Skeletal muscle tissue (tissue), 4 donors: Measurements from ENCODE around the gene POLR2C. TPM values are rescaled to one million over a fixed set of nuclear protein-coding genes. Genes with fewer than 3 reads are reported as not detected.

Experiments
- H3K27ac ChIP-seq: one replicate; pipeline ENCODE4 v1.7.0; 2013; ENCODE audit warnings: mild to moderate bottlenecking, low read depth, low read length, inconsistent platforms
- H3K27me3 ChIP-seq, 3 donors: one replicate each; pipeline ENCODE4 v1.7.0; 2013; ENCODE audit warnings: low read length in 3 of 3; ENCODE audit not compliant: control insufficient read depth in 3 of 3, insufficient read depth in 3 of 3
- H3K36me3 ChIP-seq, 3 donors: one replicate each; pipeline ENCODE4 v1.7.0; 2013; ENCODE audit warnings: low read length in 3 of 3; ENCODE audit not compliant: control insufficient read depth in 3 of 3, insufficient read depth in 3 of 3
- H3K4me1 ChIP-seq, 3 donors: one replicate each; pipeline ENCODE4 v1.7.0; 2013; ENCODE audit warnings: low read length in 3 of 3, mild to moderate bottlenecking in 3 of 3; ENCODE audit not compliant: control insufficient read depth in 3 of 3, insufficient read depth in 3 of 3
- H3K4me3 ChIP-seq, 3 donors: one replicate each; pipeline ENCODE4 v1.7.0; 2013; ENCODE audit warnings: low read length in 3 of 3
- H3K9ac ChIP-seq, 3 donors: one replicate each; pipeline ENCODE4 v1.7.0; 2013; ENCODE audit warnings: low read length in 3 of 3, mild to moderate bottlenecking in 3 of 3, moderate library complexity in 2 of 3, low read depth in 1 of 3
- H3K9me3 ChIP-seq, 3 donors: one replicate each; pipeline ENCODE4 v1.7.0; 2013; ENCODE audit warnings: low read length in 3 of 3; ENCODE audit not compliant: control insufficient read depth in 3 of 3
- total RNA-seq: library from RNA; depleted of rRNA; stranded (reverse); fragments of >200 nt; gene quantifications from one replicate; pipeline ENCODE4 v1.2.3, GENCODE V29; 2014
- donor health status: Osteomylitis.

POLR2C gene
- total RNA-seq, 1 donor from 2014 or later = 62.6 TPM

GRCh38 chr16:57476546-57477410, 14.3 kb downstream of the POLR2C start:
- no peaks in the 10 kb centered on the region for H3K9me3 ChIP-seq

GRCh38 chr16:57477531-57478202, 15.2 kb downstream of the POLR2C start:
- H3K4me1 ChIP-seq = peaks cover 14 to 20% (median 14%) of the 10 kb centered on the region in 3 donors
- no peak overlapping the region for H3K27ac ChIP-seq
- no peak overlapping the region for H3K4me3 ChIP-seq
- H3K9me3 ChIP-seq = no peaks in the 10 kb centered on the region
- peaks cover 0 to 6% (median 6%) of the 10 kb centered on the region in 3 donors for H3K27me3 ChIP-seq
- H3K9ac ChIP-seq = no peak overlapping the region
- H3K36me3 ChIP-seq = peaks cover 2 to 8% (median 2%) of the 10 kb centered on the region in 3 donors

More at GRCh38 chr16:57476546-57477410, 14.3 kb downstream of the POLR2C start:
- H3K9ac ChIP-seq = no peak overlapping the region
- peaks cover 10 to 16% (median 11%) of the 10 kb centered on the region in 3 donors for H3K36me3 ChIP-seq
- peaks cover 14 to 20% (median 14%) of the 10 kb centered on the region in 3 donors for H3K4me1 ChIP-seq
- H3K27ac ChIP-seq = no peak overlapping the region
- H3K27me3 ChIP-seq = peaks cover 0 to 6% (median 6%) of the 10 kb centered on the region in 3 donors
- H3K4me3 ChIP-seq = no peak overlapping the region

- peaks cover 14 to 18% (median 14%) of the 10 kb centered on the region in 3 donors for H3K4me1 ChIP-seq
- peaks cover 0 to 3% (median 0%) of the 10 kb centered on the region in 3 donors for H3K36me3 ChIP-seq
- H3K27ac ChIP-seq = no peak overlapping the region
- peak overlapping the region in 1 of 3 donors; percentile 66 for H3K9ac ChIP-seq
- H3K4me3 ChIP-seq = peak overlapping the region; percentile 52 to 66 (median 61)
- no peaks in the 10 kb centered on the region for H3K9me3 ChIP-seq
- peaks cover 0 to 6% (median 6%) of the 10 kb centered on the region in 3 donors for H3K27me3 ChIP-seq
Observed at GRCh38 chr16:57478396-57479204, 16.1 kb downstream of the POLR2C start.

GRCh38 chr16:57479205-57479975, 16.9 kb downstream of the POLR2C start:
- Histone ChIP-seq H3K4me3 (peak overlapping the region; percentile 52 to 66 (median 61)), H3K27me3 (peaks cover 0 to 6% (median 6%) of the 10 kb centered on the region in 3 donors), H3K27ac (no peak overlapping the region), H3K4me1 (peaks cover 14 to 18% (median 14%) of the 10 kb centered on the region in 3 donors), H3K9ac (peak overlapping the region in 2 of 3 donors; percentile 30 to 66), H3K36me3 (peaks cover 0 to 3% (median 0%) of the 10 kb centered on the region in 3 donors), H3K9me3 (no peaks in the 10 kb centered on the region)

GRCh38 chr16:57479976-57480753, 17.7 kb downstream of the POLR2C start:
- Histone ChIP-seq H3K27ac (no peak overlapping the region), H3K9me3 (no peaks in the 10 kb centered on the region), H3K4me3 (peak overlapping the region; percentile 52 to 66 (median 61)), H3K36me3 (no peaks in the 10 kb centered on the region), H3K27me3 (peaks cover 0 to 6% (median 6%) of the 10 kb centered on the region in 3 donors), H3K4me1 (peaks cover 14 to 22% (median 18%) of the 10 kb centered on the region in 3 donors), H3K9ac (peak overlapping the region in 2 of 3 donors; percentile 30 to 66)

GRCh38 chr16:57480754-57481230, 18.3 kb downstream of the POLR2C start:
- peaks cover 0 to 6% (median 6%) of the 10 kb centered on the region in 3 donors for H3K27me3 ChIP-seq
- no peak overlapping the region for H3K27ac ChIP-seq
- H3K9ac ChIP-seq = no peak overlapping the region
- peaks cover 14 to 26% (median 24%) of the 10 kb centered on the region in 3 donors for H3K4me1 ChIP-seq
- H3K9me3 ChIP-seq = no peaks in the 10 kb centered on the region
- no peaks in the 10 kb centered on the region for H3K36me3 ChIP-seq
- H3K4me3 ChIP-seq = no peak overlapping the region

- H3K4me1 ChIP-seq = peaks cover 9 to 25% (median 21%) of the 10 kb centered on the region in 3 donors
- H3K4me3 ChIP-seq = no peak overlapping the region
- no peak overlapping the region for H3K27ac ChIP-seq
- H3K9me3 ChIP-seq = no peaks in the 10 kb centered on the region
- peaks cover 0 to 6% (median 6%) of the 10 kb centered on the region in 3 donors for H3K27me3 ChIP-seq
- H3K9ac ChIP-seq = no peak overlapping the region
- no peaks in the 10 kb centered on the region for H3K36me3 ChIP-seq
Observed at GRCh38 chr16:57481421-57481820, 18.9 kb downstream of the POLR2C start.

- H3K4me1 ChIP-seq = peaks cover 15 to 30% (median 29%) of the 10 kb centered on the region in 3 donors
- H3K27me3 ChIP-seq = peaks cover 0 to 6% (median 6%) of the 10 kb centered on the region in 3 donors
- no peak overlapping the region for H3K4me3 ChIP-seq
- no peak overlapping the region for H3K9ac ChIP-seq
- H3K36me3 ChIP-seq = no peaks in the 10 kb centered on the region
- no peak overlapping the region for H3K27ac ChIP-seq
- H3K9me3 ChIP-seq = no peaks in the 10 kb centered on the region
Observed at GRCh38 chr16:57482845-57483545, 20.5 kb downstream of the POLR2C start.
